Stimulated activated CD8-positive, alpha-beta memory T cell treated with anti-CD3 and anti-CD28 coated beads, Interleukin-7, amount 100 ng/mL, for 48 hours (primary cell): ENCODE data around the gene NGFR.
"Not testable (repeated sequence)": the region's sequence is repeated elsewhere in the genome, so short reads cannot be mapped to it uniquely, and the experiment has no call there.

Source experiments
- DNase-seq, 2 donors: peaks; one replicate each; pipeline ENCODE4 v3.0.0-alpha.2; 2020; ENCODE audit warnings: low read depth in 1 of 2; ENCODE audit errors: extremely low read depth in 1 of 2

The NGFR gene

DNA sequence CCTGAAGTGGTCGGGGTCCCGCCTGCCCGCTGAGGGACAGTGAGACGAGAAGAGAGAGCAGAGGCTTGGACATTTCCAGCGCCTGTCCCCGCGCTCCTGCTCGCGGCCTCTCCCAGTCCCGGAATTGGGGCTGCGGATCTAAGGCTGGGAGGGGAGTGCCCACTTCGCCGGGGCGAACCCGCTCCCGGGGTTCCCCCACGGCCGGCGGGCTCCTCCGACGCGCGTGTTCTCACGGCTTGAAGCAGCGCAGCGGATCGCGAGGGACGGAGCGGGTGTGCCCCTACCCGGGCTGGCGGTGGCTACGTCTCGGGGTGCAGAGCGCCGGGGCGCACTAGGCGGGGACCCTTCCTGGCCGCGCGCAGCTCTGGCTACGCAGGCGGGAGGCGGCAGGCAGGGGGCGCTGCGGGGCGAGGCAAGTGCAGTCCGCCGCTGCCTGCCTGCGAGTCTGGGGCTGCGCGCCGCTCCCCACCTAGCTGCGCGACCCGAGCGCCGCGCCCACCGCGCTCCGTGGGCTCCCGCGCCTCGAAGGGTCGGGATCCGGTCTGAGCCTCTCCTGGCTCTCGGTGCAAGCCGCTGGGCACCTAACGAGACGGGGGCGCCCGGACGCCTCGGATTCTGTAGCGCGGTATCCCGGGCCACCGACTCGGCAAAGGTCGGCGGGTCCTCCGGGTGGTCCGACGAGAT is 1.2 kb downstream of the NGFR start:
- DNase-seq = peak; percentile 61 to 68

DNA sequence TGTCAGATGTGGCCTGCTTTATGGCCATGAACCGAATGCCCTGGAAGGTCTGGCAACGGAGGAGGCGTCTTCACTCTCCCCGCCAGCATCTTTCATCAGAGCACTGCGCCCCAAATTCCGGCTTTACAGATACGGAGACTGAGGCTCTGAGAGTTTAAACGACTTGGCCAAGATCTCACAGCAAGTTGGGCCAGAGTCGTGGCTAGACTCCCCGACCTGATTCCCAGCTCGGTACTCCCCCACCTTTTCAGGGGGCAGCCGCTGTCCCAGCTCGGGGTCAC is 1.7 kb downstream of the NGFR start:
- no peak for DNase-seq

DNA sequence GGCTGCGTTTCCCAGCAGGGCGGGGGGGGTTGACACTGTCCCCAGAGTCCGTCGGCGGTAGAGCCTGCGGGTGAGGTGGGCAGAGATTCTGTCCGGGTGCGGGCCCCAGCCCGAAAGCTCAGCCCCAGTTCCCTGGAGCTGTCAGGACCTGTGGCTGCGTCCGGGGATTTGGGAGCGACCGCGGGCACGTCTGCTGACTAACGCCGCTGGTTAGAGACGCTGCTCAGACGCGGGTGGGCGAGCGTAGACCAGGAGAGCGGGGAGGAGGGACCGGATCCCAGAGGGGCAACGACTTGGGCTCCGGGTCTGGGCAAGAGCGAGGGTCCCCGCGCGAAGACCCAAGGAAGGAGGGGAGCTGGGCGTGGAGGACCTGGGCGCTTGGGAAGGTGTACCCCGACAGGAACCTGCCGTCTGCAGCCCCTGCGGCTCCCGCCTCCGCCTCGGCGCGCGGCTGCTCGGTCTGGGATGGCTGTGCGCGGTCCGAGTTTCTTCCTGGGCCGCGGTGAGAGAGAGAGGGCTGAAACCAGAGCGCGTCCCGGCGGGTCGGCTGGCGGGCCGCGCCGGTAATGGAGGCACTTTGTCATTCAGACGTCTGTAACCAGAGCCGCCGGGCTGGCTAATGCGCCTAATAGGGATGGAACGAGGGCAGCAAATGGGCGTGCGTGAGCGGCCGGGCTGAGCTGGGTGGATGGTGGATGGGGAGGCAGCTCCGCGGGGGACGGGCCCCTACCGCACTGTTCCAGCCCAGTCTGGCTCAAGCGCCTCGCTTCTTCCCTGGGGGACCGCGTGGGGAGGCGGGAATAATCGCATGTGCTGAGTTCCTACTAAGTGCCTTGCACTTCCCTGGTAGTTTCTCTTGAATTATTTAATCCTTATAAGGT is 2.3 kb downstream of the NGFR start:
- DNase-seq = no peak

DNA sequence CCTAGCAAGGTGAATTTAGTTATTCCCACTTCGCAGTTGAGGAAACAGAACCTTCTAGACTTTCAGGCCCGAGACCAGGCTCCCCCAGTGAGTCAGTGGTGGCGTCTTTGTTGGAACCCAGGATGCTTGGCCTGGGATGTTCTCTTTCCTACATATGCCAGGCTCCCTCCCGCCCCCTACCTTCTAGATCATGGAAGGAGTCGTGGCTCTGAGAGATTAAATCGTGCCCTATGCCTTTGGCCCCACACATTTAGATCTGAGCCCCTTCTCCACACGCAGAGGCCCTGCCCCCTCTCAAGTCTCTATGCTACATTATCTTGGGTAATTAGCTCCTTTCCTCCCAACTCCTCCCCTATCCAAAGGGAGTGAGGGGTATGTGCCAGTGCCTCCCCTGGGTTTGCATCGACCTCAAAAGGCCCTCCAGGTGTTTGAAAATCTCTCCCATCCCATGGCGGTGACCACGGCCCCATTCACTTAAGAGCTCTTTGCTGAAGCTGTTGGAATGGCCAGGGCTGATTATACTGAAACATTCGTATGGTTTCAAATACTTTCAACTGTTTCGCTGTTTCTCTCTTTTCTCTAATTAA is 3.0 kb downstream of the NGFR start:
- DNase-seq = no peak

DNA sequence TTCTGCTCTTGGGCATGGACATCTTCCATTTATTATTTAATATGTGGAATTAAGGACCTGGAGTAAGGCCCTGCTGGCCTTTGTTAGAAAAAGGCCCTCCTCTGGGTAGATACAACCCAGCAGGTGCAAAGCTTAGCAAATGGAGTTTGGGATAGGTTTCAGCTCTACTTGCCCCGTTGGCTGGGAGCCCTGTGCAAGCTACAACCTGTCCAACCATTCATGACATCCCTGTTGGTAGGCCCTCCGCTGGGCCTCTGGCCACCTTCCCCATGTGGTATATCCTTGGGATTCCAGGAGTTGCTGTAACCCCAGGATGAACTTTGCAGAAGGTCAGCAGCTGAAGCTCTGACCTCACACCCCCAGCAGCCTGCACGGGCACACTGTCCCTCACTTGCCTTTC is 6.4 kb downstream of the NGFR start:
- DNase-seq = no peak

DNA sequence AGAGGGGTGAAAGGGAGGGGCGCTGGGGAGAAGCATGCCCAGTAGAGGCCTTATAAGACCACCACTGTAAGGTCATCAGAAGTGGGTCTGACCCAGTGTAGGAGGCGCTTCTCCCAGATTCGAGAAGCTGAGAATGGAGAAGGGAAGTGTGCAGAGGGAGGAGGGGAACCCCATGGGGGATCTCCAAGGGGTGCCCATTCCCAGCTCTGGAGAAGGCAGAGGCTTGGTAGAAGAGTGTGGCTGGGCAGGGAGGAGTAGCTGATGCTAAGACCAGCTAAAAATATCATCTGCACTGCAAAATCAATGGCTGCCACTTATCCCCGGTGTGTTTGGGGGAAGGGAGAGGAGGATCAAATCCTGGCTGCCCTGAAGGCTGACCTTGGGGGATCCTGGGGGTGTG is 7.2 kb downstream of the NGFR start:
- DNase-seq = no peak

DNA sequence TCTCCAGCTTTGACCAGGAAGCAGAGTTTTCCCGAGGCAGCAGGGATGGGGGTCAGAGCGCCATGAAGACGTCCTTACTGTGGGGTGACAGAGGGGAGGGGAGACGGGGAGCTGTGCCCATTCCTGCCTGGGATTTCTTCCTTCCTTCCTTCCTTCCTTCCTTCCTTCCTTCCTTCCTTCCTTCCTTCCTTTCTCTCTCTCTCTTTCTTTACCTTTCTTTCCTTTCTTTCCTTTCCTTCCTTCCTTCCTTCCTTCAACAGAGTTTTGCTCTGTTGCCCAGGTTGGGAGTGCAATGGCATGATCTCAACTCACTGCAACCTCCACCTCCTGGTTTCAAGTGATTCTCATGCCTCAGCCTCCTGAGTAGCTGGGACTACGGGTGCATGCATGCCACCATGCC is 7.6 kb downstream of the NGFR start:
- not testable (repeated sequence) for DNase-seq

DNA sequence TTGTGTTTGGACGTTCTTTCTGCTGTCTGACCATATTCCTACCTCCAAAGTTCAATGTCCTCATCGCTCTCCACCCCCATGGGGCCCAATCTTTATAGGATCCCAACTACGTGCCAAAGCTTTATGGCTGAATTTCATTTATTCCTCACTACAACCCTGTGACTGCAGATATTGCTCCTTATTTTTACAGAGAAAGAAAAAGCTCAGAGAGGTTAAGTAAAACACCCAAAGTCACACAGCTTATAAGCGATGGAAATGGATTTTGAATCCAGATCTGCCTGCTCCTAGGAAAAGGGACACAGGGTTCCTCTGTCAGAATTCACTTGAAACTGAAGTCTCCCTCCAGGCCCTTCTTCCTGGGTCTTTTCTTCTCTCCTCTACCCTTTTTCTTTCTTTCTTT is 9.3 kb downstream of the NGFR start:
- no peak for DNase-seq

DNA sequence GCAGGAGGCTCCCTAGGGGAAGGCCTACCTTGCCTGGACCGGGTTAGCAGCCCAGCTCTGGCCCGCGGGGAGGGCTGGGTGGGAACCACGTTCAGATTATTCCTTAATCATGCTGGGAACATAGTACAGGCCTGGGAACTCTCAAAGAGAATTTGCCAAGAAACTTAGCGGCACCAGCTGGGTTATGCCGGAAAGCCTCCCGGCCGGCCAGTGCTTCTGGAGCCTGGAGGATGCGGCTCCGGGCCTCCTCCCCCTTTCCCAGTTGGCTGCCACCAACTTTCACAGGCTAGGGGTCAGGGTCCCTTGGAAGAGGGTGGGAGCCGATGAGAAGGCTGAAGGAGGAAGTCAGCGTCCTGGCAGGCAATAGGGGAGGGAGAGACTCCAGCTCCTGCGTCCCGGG is 10.8 kb downstream of the NGFR start:
- DNase-seq = no peak

DNA sequence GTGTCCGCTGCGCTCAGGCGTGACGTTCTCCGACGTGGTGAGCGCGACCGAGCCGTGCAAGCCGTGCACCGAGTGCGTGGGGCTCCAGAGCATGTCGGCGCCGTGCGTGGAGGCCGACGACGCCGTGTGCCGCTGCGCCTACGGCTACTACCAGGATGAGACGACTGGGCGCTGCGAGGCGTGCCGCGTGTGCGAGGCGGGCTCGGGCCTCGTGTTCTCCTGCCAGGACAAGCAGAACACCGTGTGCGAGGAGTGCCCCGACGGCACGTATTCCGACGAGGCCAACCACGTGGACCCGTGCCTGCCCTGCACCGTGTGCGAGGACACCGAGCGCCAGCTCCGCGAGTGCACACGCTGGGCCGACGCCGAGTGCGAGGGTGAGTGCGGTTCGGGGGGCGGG is 11.2 kb downstream of the NGFR start:
- no peak for DNase-seq

DNA sequence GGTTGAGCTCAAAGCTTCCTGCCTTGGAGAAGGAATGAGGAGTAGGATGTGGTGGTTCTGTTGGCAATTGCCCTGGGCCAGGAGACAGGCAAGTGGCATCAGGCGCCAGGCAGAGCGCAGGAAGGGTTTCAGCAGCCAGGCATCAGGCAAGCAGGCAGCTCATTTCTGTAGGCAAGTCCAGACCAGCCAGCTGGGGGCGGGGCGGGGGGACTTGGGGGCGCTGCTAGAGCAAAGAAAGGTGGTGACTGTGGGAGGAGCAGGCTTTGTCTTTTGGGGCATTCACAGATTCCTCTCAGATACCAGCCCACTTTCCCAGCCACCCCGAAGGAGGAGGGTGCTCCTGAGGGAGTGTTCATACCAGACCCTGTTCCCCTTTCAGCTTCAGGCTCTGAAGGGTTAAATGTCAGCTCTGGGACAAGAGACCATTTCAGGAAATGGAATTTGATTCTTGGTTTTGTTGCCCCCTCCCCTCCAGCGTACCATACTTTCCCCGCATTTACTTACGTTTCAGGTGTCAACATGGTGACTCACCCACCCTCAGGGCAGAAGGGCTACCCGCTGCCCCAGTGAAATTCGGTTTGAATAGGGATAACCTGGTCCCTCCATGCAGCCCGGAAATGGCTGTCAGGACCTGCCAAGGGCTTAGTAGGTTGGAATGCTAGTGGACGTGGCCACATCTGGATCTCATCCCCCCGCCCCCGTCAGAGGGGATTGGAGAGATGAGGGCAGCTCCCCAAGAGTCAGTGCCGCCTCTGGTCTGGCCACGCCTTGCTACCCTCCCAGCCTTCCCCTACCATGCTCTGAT is 13.2 kb downstream of the NGFR start:
- no peak for DNase-seq

DNA sequence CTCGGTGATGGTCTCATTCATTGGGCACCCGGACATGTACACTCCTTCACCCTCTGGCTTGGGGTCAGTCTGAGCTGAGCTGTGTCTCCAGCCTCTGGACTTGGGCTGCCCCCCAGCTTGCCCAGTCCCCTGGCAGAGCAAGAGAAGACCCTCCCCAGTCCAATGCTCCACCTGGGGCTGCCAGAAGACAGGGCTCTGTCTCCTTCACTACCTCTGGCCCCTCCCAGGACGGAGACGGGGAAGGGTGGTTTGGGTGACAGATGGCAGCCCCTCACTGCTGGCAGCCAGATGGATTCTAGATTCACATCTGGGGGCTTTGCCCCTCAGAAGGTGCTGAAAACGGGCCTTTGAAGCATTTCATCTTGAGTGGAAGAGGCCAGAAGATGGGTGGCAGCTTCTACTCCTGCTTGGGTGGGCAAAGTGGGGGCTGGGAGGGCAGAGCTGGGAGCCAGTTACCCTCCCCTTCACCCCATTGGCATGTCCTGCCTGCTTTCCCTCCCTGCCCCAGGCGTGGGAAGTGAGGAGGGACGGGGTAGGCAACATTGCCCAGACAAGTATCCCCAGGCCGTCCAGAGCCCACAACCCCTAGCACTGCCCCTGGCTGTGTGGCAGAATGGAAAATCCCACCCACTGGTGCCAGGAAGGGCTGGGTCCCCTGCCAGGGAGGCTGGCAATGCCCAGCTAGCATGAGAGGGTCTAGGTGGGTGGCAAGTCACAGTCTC is 13.9 kb downstream of the NGFR start:
- DNase-seq = no peak

DNA sequence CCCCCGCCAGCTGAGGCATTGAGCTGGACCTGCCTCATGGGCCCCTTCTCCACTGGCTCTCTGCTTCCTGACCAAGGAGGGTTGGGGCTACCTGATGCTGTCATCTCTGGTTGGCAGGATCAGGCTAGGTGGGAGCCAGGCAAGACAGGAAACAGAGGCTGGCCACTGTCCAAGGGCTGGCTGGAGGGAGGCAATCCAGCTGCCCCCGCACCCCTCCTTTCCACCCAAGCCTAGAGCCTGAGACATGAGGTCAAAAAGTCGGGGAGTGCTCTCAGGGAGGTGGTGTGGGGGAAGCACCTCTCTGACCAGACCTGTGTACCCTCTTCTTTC is 14.5 kb downstream of the NGFR start:
- no peak for DNase-seq

DNA sequence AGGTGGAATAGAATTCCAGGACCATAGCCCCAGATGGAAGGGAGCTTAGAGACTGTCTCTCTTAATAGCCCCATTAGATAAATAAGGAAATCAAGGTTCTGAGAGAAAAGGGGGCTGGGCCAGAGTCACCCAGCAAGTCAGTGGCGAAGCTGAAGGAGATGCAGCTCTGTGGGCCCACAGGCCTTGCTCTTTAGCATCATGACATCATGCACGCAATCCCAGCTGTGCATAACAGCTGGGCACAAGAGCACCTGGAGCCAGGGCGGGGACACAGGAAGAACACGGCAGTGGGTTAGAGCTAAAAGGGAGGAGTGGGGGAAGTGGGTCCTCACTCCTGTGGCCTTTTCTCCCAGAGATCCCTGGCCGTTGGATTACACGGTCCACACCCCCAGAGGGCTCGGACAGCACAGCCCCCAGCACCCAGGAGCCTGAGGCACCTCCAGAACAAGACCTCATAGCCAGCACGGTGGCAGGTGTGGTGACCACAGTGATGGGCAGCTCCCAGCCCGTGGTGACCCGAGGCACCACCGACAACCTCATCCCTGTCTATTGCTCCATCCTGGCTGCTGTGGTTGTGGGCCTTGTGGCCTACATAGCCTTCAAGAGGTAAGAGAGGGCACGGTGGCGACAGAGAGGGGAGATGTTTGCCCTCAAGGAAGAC is 15.1 kb downstream of the NGFR start:
- DNase-seq = no peak

DNA sequence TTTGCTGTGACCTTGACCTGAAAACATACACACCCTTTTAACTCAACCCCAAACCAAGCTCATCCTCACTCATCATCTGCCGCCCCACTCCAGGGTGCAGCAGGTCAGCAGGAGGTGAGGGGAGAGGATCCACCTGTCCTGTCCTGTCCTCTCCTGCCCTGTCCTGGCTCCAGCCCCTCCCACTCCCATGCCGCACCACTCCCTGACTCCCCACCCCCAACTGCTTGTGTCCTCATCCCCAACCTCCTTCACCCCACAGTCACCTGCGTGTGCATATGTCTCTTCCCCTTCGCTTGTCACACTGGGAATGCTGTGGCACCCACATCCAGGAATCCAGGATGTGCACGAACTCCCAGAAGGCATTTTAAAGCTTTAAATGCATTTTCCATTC is 15.6 kb downstream of the NGFR start:
- DNase-seq = no peak

DNA sequence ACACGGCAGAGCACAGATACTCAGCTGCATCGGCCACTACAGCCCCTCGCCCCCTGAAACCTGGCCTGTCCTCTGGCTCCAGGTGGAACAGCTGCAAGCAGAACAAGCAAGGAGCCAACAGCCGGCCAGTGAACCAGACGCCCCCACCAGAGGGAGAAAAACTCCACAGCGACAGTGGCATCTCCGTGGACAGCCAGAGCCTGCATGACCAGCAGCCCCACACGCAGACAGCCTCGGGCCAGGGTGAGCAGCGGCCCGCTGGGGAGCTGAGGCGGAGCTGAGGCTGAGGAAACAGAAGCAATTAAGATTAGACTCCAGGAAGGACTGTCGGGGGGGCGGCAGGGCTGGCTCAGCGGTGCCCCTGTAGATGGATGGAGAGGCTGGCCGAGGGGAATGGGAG is 16.7 kb downstream of the NGFR start:
- DNase-seq = no peak

DNA sequence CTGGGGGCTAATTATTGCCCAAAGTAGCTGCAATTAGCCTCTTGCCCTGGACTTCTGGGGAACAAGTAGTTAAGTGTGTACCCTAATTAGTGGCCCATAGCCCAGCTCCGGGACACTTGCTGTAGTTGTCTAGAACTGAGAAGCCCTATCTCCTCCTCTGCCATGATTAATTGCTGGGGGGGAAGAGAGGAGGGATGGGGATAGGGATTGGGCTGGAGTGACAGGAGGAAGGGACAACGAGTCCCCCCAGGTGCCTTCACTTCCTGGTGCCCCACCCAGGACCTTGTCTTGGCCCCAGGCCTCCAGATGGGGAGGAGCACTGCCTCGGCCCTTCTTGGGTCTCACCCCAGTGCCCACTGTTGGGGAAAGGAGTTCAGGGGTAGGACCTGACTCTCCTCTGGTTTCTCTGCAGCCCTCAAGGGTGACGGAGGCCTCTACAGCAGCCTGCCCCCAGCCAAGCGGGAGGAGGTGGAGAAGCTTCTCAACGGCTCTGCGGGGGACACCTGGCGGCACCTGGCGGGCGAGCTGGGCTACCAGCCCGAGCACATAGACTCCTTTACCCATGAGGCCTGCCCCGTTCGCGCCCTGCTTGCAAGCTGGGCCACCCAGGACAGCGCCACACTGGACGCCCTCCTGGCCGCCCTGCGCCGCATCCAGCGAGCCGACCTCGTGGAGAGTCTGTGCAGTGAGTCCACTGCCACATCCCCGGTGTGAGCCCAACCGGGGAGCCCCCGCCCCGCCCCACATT is 17.4 kb downstream of the NGFR start:
- DNase-seq = no peak

DNA sequence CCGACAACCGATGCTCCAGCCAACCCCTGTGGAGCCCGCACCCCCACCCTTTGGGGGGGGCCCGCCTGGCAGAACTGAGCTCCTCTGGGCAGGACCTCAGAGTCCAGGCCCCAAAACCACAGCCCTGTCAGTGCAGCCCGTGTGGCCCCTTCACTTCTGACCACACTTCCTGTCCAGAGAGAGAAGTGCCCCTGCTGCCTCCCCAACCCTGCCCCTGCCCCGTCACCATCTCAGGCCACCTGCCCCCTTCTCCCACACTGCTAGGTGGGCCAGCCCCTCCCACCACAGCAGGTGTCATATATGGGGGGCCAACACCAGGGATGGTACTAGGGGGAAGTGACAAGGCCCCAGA is 17.9 kb downstream of the NGFR start:
- DNase-seq = no peak

DNA sequence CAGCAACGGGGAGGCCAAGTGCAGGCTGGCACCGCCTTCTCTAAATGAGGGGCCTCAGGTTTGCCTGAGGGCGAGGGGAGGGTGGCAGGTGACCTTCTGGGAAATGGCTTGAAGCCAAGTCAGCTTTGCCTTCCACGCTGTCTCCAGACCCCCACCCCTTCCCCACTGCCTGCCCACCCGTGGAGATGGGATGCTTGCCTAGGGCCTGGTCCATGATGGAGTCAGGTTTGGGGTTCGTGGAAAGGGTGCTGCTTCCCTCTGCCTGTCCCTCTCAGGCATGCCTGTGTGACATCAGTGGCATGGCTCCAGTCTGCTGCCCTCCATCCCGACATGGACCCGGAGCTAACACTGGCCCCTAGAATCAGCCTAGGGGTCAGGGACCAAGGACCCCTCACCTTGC is 18.5 kb downstream of the NGFR start:
- DNase-seq = no peak
